ENCODE results near the gene FAM53A. TPM values are rescaled to one million over a fixed set of nuclear protein-coding genes. Genes with fewer than 3 reads are reported as not detected.
A peak's percentile ranks its signal among the peaks of the same experiment; 100 is the strongest.

Gene FAM53A
- total RNA-seq, 1 experiment from 2014 or later: 3.1 TPM

- H3K9me3 ChIP-seq (ENCODE audit: low read length): no peaks in the 10 kb centered on the region
- H3K4me1 ChIP-seq (ENCODE audit: insufficient read depth, low read length): no peaks in the 10 kb centered on the region
- no peaks in the 10 kb centered on the region for H3K9me2 ChIP-seq (replicated peaks; ENCODE audit: low read length)
- BruUV-seq (replicated peaks): no TSS peak
- no peaks in the 10 kb centered on the region for H3K36me3 ChIP-seq (ENCODE audit: low read depth, low read length)
- H3K9ac ChIP-seq (ENCODE audit: low read length): no peak overlapping the region
- H3K4me2 ChIP-seq (ENCODE audit: low read length): no peak overlapping the region
- no peak overlapping the region for H3K27ac ChIP-seq (ENCODE audit: low read length)
- H3K27me3 ChIP-seq (ENCODE audit: low read length): no peaks in the 10 kb centered on the region
- no peak for TF ChIP-seq CTCF (conservative IDR thresholded peaks at IDR 0.05; ENCODE audit: low read depth, low read length)
- no peak for TF ChIP-seq EZH2 (IDR thresholded peaks at IDR 0.05; ENCODE audit: low read length, unreplicated experiment)
- TF ChIP-seq EZH2phosphoT487 (IDR thresholded peaks at IDR 0.05; ENCODE audit: borderline replicate concordance, low read length): no peak
- no peak overlapping the region for H3K4me3 ChIP-seq (ENCODE audit: low read length)
- H3F3A ChIP-seq (ENCODE audit: low read length, unreplicated experiment): no peaks in the 10 kb centered on the region
- no peak for ATAC-seq
- H3K79me2 ChIP-seq (ENCODE audit: low read length): no peaks in the 10 kb centered on the region
- intact Hi-C loops (cut with micrococcal nuclease): no loop called here
- no peak overlapping the region for H2AFZ ChIP-seq (ENCODE audit: low read length)
- POLR2A ChIA-PET (ENCODE audit: unreplicated experiment): no interaction called here
- no peak for DNase-seq
- CTCF ChIA-PET: no interaction called here
- H4K20me1 ChIP-seq (ENCODE audit: low read length): no peaks in the 10 kb centered on the region
Measured at GRCh38 chr4:1618438-1618837, 65.7 kb downstream of the FAM53A start.

- Histone ChIP-seq H3K79me2 (ENCODE audit: low read length) (no peaks in the 10 kb centered on the region), H3K9me2 (replicated peaks; ENCODE audit: low read length) (no peaks in the 10 kb centered on the region), H2AFZ (ENCODE audit: low read length) (no peak overlapping the region), H3K4me2 (ENCODE audit: low read length) (no peak overlapping the region), H4K20me1 (ENCODE audit: low read length) (no peaks in the 10 kb centered on the region), H3F3A (ENCODE audit: low read length, unreplicated experiment) (no peaks in the 10 kb centered on the region), H3K4me1 (ENCODE audit: insufficient read depth, low read length) (no peaks in the 10 kb centered on the region), H3K4me3 (ENCODE audit: low read length) (no peak overlapping the region), H3K36me3 (ENCODE audit: low read depth, low read length) (no peaks in the 10 kb centered on the region), H3K9ac (ENCODE audit: low read length) (no peak overlapping the region), H3K27ac (ENCODE audit: low read length) (no peak overlapping the region), H3K27me3 (ENCODE audit: low read length) (no peaks in the 10 kb centered on the region), H3K9me3 (ENCODE audit: low read length) (no peaks in the 10 kb centered on the region)
- ChIA-PET CTCF (no interaction called here), POLR2A (ENCODE audit: unreplicated experiment) (no interaction called here)
- no peak for TF ChIP-seq EZH2 (IDR thresholded peaks at IDR 0.05; ENCODE audit: low read length, unreplicated experiment)
- ATAC-seq (no peak), DNase-seq (no peak)
- intact Hi-C loops (cut with micrococcal nuclease): no loop called here
- no TSS peak for BruUV-seq (replicated peaks)
Measured at GRCh38 chr4:1616557-1616930, 67.6 kb downstream of the FAM53A start.

- H2AFZ ChIP-seq (ENCODE audit: low read length): no peak overlapping the region
- POLR2A ChIA-PET (ENCODE audit: unreplicated experiment): no interaction called here
Measured at GRCh38 chr4:1615786-1616556, 68.1 kb downstream of the FAM53A start.

More at GRCh38 chr4:1615786-1616556, 68.1 kb downstream of the FAM53A start:
- CTCF ChIA-PET: no interaction called here
- Histone ChIP-seq H3K36me3 (ENCODE audit: low read depth, low read length) (no peaks in the 10 kb centered on the region), H3K27ac (ENCODE audit: low read length) (peak overlapping the region; percentile 47), H3K4me3 (ENCODE audit: low read length) (no peak overlapping the region), H4K20me1 (ENCODE audit: low read length) (no peaks in the 10 kb centered on the region), H3F3A (ENCODE audit: low read length, unreplicated experiment) (no peaks in the 10 kb centered on the region), H3K9ac (ENCODE audit: low read length) (no peak overlapping the region), H3K4me2 (ENCODE audit: low read length) (no peak overlapping the region), H3K79me2 (ENCODE audit: low read length) (no peaks in the 10 kb centered on the region), H3K9me2 (replicated peaks; ENCODE audit: low read length) (no peaks in the 10 kb centered on the region), H3K9me3 (ENCODE audit: low read length) (no peaks in the 10 kb centered on the region), H3K4me1 (ENCODE audit: insufficient read depth, low read length) (no peaks in the 10 kb centered on the region), H3K27me3 (ENCODE audit: low read length) (no peaks in the 10 kb centered on the region)
- intact Hi-C loops (cut with micrococcal nuclease): no loop called here
- no peak for DNase-seq
- no TSS peak for BruUV-seq (replicated peaks)
- ATAC-seq: no peak
- no peak for TF ChIP-seq EZH2phosphoT487 (IDR thresholded peaks at IDR 0.05; ENCODE audit: borderline replicate concordance, low read length)
- no peak for TF ChIP-seq CTCF (conservative IDR thresholded peaks at IDR 0.05; ENCODE audit: low read depth, low read length)
- no peak for TF ChIP-seq EZH2 (IDR thresholded peaks at IDR 0.05; ENCODE audit: low read length, unreplicated experiment)

All from PC-3 (cell line).